NCI-H1092 (cell line): ENCODE results near the gene MCOLN1.

ENCODE experiments used
- DNase-seq: peaks from one replicate; lab custom pipeline; 2025; lab: John Stamatoyannopoulos, UW

Gene MCOLN1

GRCh38 chr19:7522072-7522922, at the start of gene MCOLN1:
Gene MCOLN1, plus strand, starts transcription at chr19:7522624. Its CDS starts 127 bp downstream, at chr19:7522751.
- peak; percentile 97 for DNase-seq

GRCh38 chr19:7475665-7476064, 46.8 kb upstream of the MCOLN1 start:
- no peak for DNase-seq

- DNase-seq: no peak
Measured at GRCh38 chr19:7476241-7476640, 46.2 kb upstream of the MCOLN1 start.

- no peak for DNase-seq
Measured at GRCh38 chr19:7476777-7477494, 45.5 kb upstream of the MCOLN1 start.

- DNase-seq: no peak
Measured at GRCh38 chr19:7477758-7478157, 44.7 kb upstream of the MCOLN1 start.

- DNase-seq: no peak
Measured at GRCh38 chr19:7478173-7478842, 44.1 kb upstream of the MCOLN1 start.

- DNase-seq: no peak
Measured at GRCh38 chr19:7478843-7479227, 43.6 kb upstream of the MCOLN1 start.

- no peak for DNase-seq
Measured at GRCh38 chr19:7480222-7480969, 42.0 kb upstream of the MCOLN1 start.

GRCh38 chr19:7480970-7481255, 41.5 kb upstream of the MCOLN1 start:
- no peak for DNase-seq

- no peak for DNase-seq
Measured at GRCh38 chr19:7482584-7483439, 39.6 kb upstream of the MCOLN1 start.

GRCh38 chr19:7483720-7484201, 38.7 kb upstream of the MCOLN1 start:
- DNase-seq: no peak

GRCh38 chr19:7486923-7487322, 35.5 kb upstream of the MCOLN1 start:
- no peak for DNase-seq

- peak; percentile 91 for DNase-seq
Measured at GRCh38 chr19:7488736-7489353, 33.6 kb upstream of the MCOLN1 start, which contains the start of gene PEX11G. Gene PEX11G, minus strand, starts transcription at chr19:7489035. Its CDS starts 25 bp downstream, at chr19:7489010.

- DNase-seq: no peak
Measured at GRCh38 chr19:7489609-7490044, 32.8 kb upstream of the MCOLN1 start.

GRCh38 chr19:7492142-7492541, 30.3 kb upstream of the MCOLN1 start:
- DNase-seq: no peak

GRCh38 chr19:7492558-7492957, 29.9 kb upstream of the MCOLN1 start:
- no peak for DNase-seq

- no peak for DNase-seq
Measured at GRCh38 chr19:7494416-7495098, 27.9 kb upstream of the MCOLN1 start.

- DNase-seq: no peak
Measured at GRCh38 chr19:7497292-7497691, 25.1 kb upstream of the MCOLN1 start.

GRCh38 chr19:7500811-7501450, 21.5 kb upstream of the MCOLN1 start:
- peak; percentile 71 for DNase-seq
